GM18909 (cell line): Measurements from ENCODE around the gene FAM117A.
"Not testable (repeated sequence)": the region's sequence is repeated elsewhere in the genome, so short reads cannot be mapped to it uniquely, and the experiment has no call there.

Experiments
- ATAC-seq: cut with Tn5 transposase; IDR thresholded peaks from one replicate; pipeline ENCODE4 v1.9.1; 2021; ENCODE audit warnings: mild to moderate bottlenecking; ENCODE audit not compliant: unreplicated experiment, poor library complexity

FAM117A gene

DNA sequence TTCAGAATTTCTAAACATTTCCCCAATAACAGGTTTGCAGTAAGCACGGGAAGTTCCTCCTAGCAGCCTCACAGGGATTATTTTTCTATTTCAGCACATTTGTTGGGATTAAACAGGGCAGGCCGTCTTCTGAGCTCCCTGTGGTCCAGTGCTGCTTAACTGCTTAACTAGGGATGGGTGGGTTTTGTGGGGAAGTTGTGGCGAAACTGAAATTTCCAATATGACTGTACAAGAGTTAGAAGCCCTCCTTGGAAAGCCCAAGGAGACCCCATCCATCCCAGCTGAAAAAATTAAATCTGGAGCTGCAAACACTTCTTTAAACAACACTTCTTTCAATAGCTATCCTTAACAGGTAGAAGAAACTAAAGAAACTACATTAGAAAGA is 22.2 kb downstream of the FAM117A start:
- ATAC-seq: no peak

DNA sequence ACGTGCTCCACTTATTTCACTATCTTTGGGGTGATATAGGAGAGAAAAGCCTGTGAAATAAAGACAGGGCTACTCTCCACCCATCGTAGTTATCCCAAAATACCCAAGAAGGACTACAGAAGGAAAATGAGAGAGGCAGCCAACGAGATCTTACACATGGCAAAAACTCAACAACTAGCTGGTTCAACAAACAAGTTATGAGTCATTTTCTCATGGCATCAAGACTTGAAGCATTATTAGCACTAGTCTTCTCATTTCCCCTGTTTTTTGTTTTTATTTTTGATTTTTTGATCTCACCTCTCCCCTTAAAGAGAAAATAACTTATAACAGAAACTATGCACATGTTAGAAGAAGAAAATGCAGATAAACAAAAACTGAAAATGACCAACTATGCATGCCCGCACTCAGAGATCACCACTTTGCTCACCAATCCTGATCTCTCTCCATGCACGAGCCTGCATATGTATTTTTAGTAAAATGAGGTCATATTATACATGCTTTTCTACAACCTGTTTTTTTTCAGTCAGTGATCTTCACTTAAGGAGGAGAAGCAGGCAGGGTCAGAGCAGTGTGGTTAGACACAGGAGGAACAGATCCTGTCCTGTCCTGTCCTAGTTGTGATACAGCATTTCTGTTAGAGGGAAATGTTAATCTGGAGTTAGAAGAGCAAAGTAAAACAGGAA is 22.8 kb downstream of the FAM117A start:
- ATAC-seq: peak; percentile 38

DNA sequence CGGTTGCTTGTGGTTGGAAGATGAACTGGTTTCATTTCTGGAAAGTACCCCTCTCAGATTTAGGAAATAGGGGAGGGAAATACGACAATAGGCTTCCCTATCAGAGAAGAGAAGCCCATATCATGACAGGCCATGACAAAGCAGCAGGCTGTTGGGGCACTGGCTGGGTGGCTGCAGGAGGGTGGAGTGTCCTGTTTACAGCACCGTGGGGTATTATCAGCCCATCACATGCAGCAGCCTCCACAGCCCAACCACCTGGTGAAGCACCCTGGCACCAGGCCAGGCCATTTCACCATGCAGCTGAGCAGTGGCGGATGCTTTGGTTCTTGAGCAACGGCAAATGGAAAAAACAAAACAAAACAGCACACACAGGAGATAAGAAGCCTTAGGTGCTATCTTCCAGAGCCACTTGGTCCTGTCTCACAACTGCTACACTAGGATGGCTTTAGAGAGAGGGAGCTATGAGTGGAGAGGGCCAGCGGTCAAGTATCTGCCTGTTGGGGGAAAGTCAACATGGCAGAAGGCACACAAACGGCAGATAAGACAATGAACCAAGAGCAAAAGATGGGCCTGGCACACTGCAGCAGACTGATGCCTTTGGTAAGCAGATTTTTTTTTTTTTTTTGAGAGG is 24.2 kb downstream of the FAM117A start:
- ATAC-seq: peak; percentile 52

DNA sequence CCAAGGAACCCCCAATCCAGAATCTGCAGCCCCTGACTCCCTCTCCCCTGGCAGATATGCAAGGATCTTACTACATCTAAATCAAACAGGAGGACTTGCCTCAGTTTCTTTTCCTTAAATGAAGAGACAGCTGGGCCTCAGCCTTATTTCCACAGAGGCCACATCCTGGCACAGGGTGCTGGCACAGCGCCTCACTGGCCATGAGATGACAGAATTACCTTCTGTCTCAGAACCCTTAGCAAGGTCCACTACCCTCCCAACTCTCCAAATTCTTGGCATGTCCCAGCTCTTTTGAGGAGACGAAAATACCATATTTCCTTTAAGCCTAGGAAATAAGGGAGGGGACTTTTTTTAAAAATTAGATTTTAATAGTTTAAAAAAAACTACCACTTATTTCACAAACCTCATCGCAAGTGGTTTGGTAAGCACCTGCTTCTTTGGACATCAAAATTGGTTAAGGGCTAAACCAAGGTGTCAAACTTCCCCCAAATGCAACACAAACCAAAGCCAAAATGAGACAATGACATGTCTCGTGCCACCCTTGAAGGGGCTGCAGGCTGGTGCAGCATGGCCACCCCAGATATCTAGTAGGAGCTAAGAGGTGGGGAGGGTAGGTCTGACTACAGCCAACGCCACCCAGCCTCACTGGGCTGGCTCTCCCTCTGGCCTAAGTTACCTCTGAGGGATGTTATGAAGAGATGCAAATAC is 25.3 kb downstream of the FAM117A start:
- ATAC-seq: no peak

DNA sequence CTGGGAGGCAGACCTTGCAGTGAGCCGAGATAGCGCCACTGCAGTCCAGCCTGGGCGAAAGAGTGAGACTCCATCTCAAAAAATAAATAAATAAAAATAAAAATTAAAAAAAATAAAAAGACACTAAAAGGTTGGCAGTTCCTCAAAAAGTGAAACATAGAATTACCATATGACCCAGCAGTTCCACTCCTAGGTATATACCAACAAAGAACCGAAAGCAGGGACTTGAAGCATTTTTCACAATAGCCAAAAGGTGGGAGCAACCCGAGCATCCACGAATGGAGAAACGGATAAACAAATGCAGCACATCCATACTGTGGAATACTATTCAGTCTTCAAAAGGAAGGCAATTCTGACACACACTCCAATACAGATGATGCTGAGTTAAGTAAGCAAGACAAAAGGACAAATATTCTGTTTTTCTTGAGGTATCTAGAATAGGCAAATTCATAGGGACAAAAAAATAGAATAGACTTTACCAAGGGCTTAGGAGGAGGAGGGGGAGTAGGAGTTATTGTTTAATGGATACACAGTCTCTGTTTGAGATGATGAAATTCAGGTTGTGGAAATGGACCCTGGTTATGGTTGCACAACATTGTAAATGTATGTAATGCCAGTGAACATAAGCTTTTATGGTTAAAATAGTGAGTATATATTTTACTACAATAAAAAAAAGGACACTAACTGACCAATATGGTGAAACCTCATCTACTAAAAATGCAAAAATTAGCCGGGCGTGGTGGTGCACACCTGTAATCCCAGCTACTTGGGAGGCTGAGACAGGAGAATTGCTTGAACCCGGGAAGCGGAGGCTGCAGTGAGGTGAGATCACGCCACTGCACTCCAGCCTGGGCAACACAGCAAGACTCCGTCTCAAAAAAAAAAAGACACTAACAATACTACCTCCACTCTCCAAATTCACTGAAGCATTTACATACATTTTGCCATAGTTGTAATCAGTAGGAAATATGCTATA is 29.1 kb downstream of the FAM117A start:
- ATAC-seq: no peak

DNA sequence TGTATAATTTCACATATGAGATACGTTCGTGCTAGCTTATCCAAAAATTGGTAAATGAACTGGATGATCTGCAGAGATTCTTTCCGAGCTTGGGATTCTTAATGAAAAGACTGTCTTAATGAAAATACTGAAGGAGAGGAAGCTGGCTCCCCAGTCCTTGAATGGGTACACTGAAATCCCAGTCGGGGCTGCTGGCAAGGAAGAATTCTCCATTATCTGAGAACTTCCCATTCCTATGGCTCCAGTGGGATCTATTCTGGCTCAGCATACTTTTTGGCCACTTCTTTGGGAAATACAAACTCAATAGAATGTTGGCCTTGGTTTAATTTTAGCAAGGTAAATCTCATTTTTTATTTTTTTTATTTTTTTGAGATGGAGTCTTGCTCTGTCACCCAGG is 32.5 kb downstream of the FAM117A start:
- ATAC-seq: no peak

DNA sequence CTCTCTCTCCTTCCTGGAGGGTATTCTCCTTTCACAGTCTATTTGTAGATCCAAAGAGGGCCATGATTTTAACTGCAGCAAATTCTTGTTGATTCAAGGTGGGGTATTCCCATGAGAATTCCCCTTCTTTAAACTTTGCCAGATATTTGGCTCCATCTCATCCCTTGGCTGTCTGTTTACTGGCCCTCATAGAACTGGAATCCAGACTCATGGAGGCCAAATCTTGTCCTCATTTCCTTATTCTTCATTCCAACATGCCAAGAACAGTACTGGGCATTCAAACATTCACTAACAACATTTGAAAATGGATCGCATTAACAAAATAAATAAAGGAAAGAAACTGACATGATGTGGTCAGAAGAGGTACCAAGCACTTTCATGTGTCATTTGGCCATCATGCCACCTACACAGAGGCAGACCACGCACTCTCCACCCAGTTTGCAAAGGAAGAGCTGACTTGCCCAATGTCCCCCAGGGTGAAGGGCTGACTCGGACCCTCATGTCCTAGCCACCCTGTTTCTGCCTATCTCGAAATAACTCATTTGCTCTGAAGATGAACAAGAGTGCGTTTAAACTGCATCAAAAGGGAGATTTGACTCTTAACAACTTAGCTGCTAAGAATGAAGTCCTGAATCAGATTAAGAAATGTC is 33.0 kb downstream of the FAM117A start:
- ATAC-seq: no peak

DNA sequence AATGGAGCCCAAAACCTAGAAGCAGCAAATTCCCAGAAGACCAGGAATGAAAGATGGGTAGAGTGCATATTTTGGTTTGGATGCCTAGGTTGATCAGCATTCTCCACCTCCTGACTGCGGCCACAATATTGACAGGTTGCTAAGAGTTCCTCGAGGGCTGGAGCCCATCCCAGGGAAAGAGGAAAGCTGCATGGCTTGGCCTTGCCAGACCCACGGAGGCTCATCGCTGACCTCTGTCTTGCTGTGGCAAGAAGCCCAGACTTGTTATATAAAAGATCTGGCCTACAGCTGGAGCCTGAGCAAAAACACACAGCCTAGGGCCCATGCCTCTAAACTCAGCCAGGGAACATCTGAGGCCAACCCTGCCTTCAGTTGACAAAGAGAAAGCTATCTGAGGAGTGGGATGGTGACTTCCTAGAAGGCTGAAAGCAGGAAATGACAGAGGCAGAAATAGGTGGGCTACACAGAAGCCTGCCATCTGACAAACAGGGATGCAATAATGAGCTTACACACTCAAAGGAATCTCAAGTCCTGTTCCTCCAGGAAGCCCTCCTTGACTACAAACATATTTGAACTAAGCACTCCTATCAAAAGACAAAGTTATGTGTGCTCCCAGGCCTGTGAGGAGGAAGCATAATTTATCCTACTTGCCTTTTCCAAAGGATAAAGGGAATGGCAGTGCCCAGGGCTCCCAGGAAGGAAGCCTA is 33.7 kb downstream of the FAM117A start:
- ATAC-seq: no peak

DNA sequence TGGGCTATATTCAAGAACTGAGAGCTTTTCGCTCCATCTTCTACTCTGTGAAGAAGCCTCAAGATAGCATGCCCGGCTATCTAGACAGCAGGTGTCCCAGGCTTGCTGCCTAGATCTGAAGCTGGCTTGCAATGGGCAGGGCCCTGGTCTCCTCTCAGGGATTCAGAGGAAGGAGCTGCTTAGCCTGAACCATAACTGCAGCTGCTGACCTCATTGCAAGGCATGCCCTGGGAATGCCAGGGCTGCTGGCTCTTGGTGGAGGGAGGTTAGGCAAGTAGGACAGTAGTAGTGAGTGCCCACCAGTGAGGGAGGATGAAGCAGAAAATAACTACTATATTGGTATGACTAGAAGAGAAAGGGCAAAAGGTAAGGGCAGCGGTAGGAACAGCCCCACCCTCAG is 34.9 kb downstream of the FAM117A start:
- no peak for ATAC-seq

DNA sequence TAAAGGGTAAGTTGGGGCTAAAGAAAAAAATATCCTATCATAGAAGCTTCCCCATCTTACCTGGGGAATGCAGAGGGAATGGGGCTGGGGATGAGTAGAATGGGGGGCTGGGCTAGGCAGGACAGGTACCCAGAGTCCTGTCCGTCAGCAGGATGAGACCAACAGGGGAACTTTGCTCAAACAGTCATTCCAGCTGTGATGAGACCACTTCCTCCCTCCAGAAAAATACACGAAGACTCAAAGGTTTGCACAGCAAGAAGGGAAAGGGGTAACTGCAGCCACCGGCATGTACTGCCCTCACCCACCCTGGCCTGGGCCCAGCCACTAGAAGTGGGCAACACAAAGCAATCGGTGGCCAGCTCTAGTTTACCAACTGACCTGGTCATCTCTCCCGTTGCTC is 35.5 kb downstream of the FAM117A start:
- ATAC-seq: no peak

DNA sequence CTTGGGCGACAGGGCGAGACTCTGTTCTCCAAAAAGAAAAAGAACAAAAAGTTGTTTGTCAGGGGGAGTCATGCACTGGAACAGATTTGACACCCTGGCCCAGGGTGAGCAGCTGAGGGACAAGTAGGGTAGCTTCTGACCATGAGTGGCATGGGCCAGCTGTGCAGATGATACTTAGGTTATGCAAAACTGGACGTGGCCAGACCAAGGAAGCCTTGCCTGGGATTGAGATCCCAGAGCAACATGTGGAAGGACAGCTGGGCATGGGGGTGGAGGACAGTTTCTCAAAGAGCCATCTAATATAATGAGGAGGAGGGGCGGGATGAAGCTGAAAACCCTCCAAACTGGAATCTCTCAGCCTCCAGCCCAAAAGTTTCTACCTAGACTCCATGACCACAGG is 36.6 kb downstream of the FAM117A start:
- ATAC-seq: no peak

DNA sequence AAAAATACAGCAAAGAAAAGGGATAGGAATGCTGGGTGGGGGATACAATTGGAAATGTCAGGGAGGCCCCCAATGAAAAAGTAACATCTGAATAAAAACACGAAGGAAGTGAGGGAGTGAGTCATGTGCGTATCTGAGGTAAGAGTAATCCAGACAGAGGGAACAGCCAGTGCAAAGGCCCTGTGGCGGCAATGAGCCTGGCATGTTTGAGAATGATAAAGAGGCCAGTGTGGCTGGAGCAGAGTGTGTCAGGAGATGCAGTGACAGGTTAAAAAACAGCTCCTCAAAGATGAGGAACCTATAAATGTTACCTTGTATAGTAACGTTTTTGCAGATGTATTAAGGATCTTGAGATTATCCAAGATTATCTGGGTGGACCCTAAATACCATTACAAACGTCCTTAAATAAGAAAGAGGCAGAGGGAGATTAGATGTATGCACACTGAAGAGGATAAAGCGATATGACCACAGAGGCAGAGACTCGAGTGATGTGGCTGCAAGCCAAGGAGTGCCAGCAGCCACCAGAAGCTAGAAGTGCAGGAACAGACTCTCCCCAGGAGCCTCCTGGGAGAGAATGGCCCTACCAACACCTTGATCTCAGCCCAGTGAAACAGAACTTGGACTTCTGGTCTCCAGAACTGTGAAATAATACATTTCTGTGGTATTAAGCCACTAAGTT is 38.3 kb downstream of the FAM117A start:
- no peak for ATAC-seq

DNA sequence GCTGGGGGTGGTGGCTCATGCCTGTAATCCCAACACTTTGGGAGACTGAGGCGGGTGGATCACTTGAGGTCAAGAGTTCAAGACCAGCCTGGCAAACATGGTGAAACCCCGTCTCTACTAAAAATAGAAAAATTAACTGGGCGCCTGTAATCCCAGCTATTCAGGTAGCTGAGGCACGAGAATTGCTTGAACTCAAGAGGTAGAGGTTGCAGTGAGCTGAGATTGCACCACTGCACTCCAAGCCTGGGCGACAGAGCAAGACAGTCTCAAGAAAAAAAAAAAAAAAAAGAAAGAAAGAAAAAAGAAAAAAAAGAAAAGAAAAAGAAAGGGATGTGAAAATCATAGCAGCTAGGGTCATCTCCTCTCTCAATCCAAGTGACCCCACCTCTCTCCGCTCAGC is 39.4 kb downstream of the FAM117A start:
- ATAC-seq: not testable (repeated sequence)

DNA sequence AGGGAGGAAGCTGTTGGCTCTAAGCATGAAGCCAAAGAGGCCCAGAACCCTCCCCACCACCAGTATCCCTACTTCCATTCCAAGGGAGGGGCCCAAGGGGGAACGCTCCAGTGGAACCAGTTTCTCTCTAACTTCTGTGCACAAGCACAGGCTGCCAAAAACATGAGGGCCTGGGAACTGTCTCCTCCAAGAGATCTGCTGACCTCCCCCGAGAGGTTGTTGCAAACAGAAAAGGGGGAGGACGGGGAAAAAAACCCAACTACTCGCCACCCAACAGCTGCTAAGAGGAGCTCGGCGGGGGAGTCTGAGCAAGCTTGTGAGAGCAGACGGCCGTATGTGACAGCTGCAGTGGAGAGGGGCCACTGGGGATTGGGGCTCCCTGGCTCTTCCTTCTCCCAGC is 40.5 kb downstream of the FAM117A start:
- no peak for ATAC-seq

DNA sequence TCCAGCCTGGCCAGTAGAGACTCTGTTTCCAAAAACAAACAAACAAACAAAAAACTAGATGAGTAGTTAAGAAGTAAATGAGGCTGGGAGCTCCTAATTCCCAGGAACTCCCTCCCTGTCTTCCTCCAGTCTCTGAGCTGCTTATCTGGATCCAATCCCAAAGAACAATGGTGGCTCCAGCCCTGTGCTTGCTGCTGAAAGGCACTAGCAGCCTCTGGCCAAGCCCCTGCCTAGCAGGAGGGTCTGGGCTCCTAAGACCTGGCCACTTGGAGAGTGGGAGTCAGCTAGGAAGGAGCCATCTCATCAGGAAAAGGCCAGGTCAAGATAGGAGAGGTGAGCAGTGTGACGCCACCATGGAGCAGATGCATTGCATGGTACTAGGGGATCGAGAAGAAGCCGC is 41.9 kb downstream of the FAM117A start:
- ATAC-seq: no peak

DNA sequence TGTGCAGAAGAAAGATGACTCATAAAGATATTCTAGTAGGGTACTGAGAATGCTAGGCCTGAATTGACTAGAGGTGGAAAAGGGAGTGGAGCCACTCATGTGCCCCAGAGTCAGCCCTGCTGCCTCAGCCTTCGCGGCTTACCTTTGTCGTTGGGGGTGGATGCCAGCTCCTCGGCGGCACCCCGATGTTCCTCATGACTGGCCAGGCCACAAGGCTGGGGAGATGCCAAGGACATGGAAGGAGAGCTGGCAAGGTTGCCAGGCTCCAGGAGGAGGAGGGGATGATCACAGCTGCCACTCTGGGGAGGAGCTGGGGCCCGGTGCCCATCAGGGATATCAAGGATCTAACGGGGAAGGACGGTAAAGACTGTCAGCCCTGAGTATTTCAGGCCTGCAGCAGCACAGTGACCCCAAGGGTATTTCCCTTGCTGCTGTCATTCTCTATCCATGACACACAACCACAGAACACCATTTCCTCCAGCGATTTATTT is 46.5 kb downstream of the FAM117A start:
- ATAC-seq: no peak

DNA sequence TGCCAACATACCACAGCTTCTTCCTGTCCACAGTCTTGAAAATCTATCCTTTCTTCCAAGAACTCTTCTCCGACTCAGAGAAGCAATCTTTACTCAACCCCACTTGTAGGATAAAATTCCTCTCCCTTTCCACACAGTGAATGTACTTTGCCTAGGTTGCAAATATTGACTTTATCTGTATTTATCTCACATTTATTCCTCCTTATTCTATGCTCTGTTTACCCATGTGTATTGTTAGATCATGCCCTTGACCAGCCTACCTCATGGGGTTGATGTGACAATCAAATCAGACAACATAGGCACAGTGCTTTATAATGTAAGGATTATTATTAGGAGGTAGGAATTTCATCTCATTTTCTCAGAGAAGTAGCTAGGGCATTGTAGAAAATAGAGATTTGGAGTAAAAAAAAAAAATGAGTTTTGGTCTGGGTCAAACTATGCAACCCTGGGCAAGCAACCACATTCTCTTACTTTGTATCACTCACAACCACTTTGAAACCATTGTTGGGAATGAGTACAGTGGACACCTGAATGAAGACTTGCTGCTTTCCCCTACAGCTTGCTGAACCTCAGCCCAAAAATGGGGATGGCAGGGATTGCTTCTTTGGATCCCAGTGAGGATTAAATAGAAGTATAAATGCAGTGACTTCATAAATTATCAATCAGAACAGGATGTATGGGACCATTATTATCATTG is 47.1 kb downstream of the FAM117A start:
- ATAC-seq: no peak

DNA sequence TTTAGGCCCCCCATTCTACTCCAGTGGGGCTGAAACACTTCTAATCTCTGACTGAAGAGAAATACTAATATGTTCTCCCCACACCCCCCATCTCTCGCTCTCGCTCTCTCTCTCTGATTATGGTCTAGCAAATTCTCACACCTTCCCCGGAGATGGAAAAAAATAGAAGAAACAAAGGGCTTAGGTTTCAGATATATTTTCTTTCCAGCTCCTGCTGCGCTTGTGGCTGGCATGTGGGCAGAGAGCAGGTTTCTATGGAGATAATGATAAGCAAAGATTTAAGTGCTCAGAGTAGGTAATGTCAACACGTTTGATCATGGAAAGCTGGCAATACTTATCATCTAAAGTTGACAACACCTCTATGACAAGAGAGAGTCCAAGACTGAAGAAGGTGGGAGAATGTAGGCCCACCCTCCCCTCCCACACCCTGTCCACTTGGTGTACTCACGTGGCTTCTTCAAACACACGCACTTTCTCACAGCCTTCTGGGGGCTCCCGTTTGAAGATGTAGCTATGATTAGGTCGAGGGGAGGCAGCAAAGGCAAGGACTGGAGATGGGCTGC is 48.1 kb downstream of the FAM117A start:
- no peak for ATAC-seq
